Measurements from ENCODE around the gene COL18A1.

DNA sequence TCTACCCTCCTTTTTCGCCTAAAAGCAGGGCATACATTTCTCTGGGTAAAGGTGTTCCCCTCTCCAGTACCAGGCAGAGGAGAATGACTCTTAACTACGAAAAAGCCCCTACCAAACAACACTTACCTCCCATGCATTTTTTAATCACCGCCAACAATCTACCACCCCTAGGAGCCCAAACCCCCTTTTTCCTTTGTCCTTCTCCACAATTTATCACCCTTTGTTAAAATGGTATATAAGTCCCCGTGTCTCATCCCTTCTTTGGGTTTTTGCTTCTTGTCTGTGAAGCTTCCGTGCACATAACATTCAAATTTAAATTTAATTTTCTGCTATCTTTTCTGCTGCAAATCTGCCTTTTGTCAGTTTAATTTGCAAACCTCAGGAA lies 27.6 kb upstream of the COL18A1 start:
- TF ChIP-seq POLR2A (IDR thresholded peaks at IDR 0.05) = no peak
- TF ChIP-seq POLR2AphosphoS5 (IDR thresholded peaks at IDR 0.05) = no peak
- TF ChIP-seq, protein P1, sequence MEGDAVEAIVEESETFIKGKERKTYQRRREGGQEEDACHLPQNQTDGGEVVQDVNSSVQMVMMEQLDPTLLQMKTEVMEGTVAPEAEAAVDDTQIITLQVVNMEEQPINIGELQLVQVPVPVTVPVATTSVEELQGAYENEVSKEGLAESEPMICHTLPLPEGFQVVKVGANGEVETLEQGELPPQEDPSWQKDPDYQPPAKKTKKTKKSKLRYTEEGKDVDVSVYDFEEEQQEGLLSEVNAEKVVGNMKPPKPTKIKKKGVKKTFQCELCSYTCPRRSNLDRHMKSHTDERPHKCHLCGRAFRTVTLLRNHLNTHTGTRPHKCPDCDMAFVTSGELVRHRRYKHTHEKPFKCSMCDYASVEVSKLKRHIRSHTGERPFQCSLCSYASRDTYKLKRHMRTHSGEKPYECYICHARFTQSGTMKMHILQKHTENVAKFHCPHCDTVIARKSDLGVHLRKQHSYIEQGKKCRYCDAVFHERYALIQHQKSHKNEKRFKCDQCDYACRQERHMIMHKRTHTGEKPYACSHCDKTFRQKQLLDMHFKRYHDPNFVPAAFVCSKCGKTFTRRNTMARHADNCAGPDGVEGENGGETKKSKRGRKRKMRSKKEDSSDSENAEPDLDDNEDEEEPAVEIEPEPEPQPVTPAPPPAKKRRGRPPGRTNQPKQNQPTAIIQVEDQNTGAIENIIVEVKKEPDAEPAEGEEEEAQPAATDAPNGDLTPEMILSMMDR (IDR thresholded peaks at IDR 0.05 in 8 of 11, conservative IDR thresholded peaks at IDR 0.05 in 3 of 11) = no peak

All from spleen (tissue), 7 donors.